ENCODE measurements around the gene AHCYL2.

GRCh38 chr7:129423700-129424410, 199.0 kb downstream of the AHCYL2 start:
- TF ChIP-seq, protein P1, sequence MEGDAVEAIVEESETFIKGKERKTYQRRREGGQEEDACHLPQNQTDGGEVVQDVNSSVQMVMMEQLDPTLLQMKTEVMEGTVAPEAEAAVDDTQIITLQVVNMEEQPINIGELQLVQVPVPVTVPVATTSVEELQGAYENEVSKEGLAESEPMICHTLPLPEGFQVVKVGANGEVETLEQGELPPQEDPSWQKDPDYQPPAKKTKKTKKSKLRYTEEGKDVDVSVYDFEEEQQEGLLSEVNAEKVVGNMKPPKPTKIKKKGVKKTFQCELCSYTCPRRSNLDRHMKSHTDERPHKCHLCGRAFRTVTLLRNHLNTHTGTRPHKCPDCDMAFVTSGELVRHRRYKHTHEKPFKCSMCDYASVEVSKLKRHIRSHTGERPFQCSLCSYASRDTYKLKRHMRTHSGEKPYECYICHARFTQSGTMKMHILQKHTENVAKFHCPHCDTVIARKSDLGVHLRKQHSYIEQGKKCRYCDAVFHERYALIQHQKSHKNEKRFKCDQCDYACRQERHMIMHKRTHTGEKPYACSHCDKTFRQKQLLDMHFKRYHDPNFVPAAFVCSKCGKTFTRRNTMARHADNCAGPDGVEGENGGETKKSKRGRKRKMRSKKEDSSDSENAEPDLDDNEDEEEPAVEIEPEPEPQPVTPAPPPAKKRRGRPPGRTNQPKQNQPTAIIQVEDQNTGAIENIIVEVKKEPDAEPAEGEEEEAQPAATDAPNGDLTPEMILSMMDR (IDR thresholded peaks at IDR 0.05), result no peak
- TF ChIP-seq POLR2A (IDR thresholded peaks at IDR 0.05), result no peak
